AG09309 (cell line): ENCODE data around the gene NTNG1.
"Not testable (repeated sequence)": the region's sequence is repeated elsewhere in the genome, so short reads cannot be mapped to it uniquely, and the experiment has no call there.

Source experiments
- DNase-seq: peaks from one replicate; pipeline ENCODE4 v3.0.0-alpha.2; 2010; ENCODE audit warnings: low read depth
- H3K4me3 ChIP-seq: 2 replicates; pipeline ENCODE4 v1.5.1; 2011; ENCODE audit warnings: mild to moderate bottlenecking, low read depth, low read length, moderate library complexity; ENCODE audit not compliant: control insufficient read depth
- TF ChIP-seq, protein P1 (sequence below): IDR thresholded peaks from 2 replicates; pipeline ENCODE4 v1.5.1; 2011; ENCODE audit warnings: mild to moderate bottlenecking, low read depth, low read length, inconsistent platforms; ENCODE audit not compliant: insufficient read depth, control insufficient read depth; ENCODE audit errors: missing control alignments

NTNG1 gene

DNA sequence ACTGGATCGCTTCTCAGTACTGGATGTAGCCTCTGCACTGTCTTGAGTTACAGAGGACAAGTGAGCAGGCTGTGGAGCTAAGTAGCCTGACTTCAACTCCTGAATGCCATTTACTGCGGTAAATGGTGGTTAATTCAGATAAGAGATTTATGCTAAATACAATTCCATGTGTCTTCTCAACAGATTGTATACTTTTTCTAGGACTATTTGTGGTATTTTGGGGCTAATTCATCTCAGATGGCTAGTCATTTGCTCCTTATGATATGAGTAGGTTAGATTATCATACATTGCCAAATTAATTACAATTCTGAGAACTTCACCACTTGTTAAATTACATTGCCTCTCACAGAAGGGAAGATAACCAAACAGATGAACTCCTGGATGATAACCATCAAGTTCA is 90.5 kb downstream of the NTNG1 start:
- DNase-seq: no peak
- TF ChIP-seq, protein P1, sequence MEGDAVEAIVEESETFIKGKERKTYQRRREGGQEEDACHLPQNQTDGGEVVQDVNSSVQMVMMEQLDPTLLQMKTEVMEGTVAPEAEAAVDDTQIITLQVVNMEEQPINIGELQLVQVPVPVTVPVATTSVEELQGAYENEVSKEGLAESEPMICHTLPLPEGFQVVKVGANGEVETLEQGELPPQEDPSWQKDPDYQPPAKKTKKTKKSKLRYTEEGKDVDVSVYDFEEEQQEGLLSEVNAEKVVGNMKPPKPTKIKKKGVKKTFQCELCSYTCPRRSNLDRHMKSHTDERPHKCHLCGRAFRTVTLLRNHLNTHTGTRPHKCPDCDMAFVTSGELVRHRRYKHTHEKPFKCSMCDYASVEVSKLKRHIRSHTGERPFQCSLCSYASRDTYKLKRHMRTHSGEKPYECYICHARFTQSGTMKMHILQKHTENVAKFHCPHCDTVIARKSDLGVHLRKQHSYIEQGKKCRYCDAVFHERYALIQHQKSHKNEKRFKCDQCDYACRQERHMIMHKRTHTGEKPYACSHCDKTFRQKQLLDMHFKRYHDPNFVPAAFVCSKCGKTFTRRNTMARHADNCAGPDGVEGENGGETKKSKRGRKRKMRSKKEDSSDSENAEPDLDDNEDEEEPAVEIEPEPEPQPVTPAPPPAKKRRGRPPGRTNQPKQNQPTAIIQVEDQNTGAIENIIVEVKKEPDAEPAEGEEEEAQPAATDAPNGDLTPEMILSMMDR: no peak
- no peak overlapping the region for H3K4me3 ChIP-seq

GRCh38 chr1:107232426-107232825 is 91.6 kb downstream of the NTNG1 start:
- no peak for DNase-seq
- TF ChIP-seq, protein P1: no peak
- H3K4me3 ChIP-seq: no peak overlapping the region

DNA sequence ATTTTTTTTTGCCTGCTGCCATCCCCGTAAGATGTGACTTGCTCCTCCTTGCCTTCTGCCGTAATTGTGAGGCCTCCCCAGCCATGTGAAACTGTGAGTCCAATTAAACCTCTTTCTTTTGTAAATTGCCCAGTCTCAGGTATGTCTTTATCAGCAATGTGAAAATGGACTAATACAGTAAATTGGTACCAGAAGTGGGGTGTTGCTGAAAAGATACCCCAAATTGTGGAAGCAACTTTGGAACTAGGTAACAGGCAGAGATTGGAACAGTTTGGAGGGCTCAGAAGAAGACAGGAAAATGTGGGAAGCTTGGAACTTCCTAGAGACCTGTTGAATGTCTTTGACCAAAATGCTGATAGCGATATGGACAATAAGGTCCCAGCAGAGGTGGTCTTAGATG is 95.9 kb downstream of the NTNG1 start:
- not testable (repeated sequence) for H3K4me3 ChIP-seq, DNase-seq

- TF ChIP-seq, protein P1: no peak
- H3K4me3 ChIP-seq: no peak overlapping the region
- DNase-seq: no peak
Observed at GRCh38 chr1:107243461-107243860, 102.6 kb downstream of the NTNG1 start.

DNA sequence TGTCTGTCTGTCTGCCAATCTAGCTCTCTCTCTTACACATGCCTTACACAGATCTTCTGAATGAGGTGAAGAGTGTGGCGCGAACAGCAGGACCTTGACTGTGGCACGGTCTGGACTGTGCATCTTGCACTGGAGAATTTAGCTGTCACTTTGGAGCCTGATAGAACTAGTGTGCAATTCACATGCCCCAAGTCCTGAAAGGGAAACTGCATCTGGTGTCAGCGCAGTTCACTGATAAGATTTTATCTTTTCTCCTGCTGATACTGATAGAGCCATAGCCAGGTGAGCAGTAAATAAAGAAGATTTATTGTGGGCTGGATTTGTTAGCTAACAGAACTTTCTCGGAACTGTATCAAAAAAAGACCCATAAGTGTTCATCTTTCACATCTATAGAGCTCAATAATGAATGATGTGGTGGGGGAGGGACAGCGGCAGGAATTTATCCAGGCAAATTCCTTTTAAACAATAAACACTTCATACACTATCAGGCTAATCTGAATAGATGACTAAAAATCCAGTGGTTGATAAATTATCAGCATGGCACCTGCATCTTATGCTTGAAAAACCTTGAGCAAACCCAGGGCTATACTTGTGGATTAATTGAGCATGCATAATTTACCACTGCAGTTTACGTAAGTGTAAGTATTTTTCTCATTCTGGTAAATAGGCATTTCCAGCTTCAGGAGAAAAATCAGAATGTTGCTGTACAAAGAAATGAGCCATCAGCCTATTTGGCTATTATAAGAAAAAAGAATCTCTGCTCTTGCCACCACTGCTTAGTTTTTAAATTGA is 104.1 kb downstream of the NTNG1 start:
- no peak overlapping the region for H3K4me3 ChIP-seq
- TF ChIP-seq, protein P1: no peak
- DNase-seq: no peak

GRCh38 chr1:107246775-107247345 is 106.0 kb downstream of the NTNG1 start:
- TF ChIP-seq, protein P1: no peak
- DNase-seq: no peak
- no peak overlapping the region for H3K4me3 ChIP-seq

GRCh38 chr1:107247679-107248078 is 106.8 kb downstream of the NTNG1 start:
- no peak overlapping the region for H3K4me3 ChIP-seq
- no peak for DNase-seq
- TF ChIP-seq, protein P1: no peak
